KMS-11 (cell line): ENCODE measurements around the gene LIMA1.

ENCODE experiments used
- H2AFZ ChIP-seq: fragments of 200-600 bp; sonication (generic); 2 replicates; pipeline ENCODE4 v1.6.1; 2016; ENCODE audit warnings: antibody characterized with exemption, mixed run types, low read depth
- H3K27ac ChIP-seq: fragments of 200-600 bp; sonication (generic); 2 replicates; pipeline ENCODE4 v1.6.1; 2016; ENCODE audit warnings: mild to moderate bottlenecking, mixed run types
- H3K27me3 ChIP-seq: fragments of 200-600 bp; sonication (generic); 2 replicates; pipeline ENCODE4 v1.6.1; 2017; ENCODE audit warnings: mild to moderate bottlenecking, low read depth, mixed run types, moderate library complexity; ENCODE audit not compliant: insufficient read depth
- H3K36me3 ChIP-seq: fragments of 200-600 bp; sonication (generic); 2 replicates; pipeline ENCODE4 v1.6.1; 2017; ENCODE audit warnings: mild to moderate bottlenecking, mixed run types; ENCODE audit not compliant: insufficient read depth
- H3K4me1 ChIP-seq: fragments of 200-600 bp; sonication (generic); 2 replicates; pipeline ENCODE4 v1.6.1; 2016; ENCODE audit warnings: mild to moderate bottlenecking, low read depth, mixed run types; ENCODE audit not compliant: poor library complexity, severe bottlenecking
- H3K4me2 ChIP-seq: fragments of 200-600 bp; sonication (generic); 2 replicates; pipeline ENCODE4 v1.7.0; 2016; ENCODE audit warnings: mild to moderate bottlenecking, mixed run types
- H3K4me3 ChIP-seq: fragments of 200-600 bp; sonication (generic); IDR thresholded peaks from 2 replicates; pipeline ENCODE4 v1.6.1; 2017; ENCODE audit warnings: low read depth, low read length, mixed read lengths; ENCODE audit not compliant: insufficient read depth
- H3K79me2 ChIP-seq: fragments of 200-600 bp; sonication (generic); 2 replicates; pipeline ENCODE4 v1.6.1; 2016; ENCODE audit warnings: low read depth, mixed run types; ENCODE audit not compliant: insufficient read depth
- H3K9ac ChIP-seq: fragments of 200-600 bp; sonication (generic); 2 replicates; pipeline ENCODE4 v1.6.1; 2016; ENCODE audit warnings: mild to moderate bottlenecking, mixed run types
- H4K20me1 ChIP-seq: fragments of 200-600 bp; sonication (generic); 2 replicates; pipeline ENCODE4 v1.6.1; 2016; ENCODE audit warnings: mild to moderate bottlenecking, mixed run types; ENCODE audit not compliant: insufficient read depth
- CTCF ChIP-seq: fragments of 200-600 bp; sonication (generic); conservative IDR thresholded peaks from 2 replicates; pipeline ENCODE4 v1.6.1; 2017; ENCODE audit warnings: low read depth, mild to moderate bottlenecking, antibody characterized with exemption, low read length, moderate library complexity, mixed read lengths

The LIMA1 gene

DNA sequence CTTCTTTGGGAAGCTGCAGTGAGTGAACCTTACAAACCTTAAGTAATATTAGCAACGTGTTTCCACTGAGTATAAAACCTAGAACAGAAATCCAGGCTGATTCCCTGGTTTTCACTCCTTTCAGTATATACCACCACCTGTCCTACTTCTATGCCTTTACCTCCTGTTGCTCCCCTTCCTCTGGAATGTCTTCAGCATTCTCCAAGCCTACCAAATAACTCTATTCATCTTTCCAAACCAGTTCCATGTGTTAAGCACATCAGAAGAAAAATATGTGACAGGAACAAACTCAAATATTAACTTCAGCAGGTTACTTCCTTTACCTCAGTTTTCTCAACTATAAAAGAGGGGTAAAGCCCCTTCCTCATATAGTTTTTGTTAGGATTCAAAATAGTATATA is 39.8 kb downstream of the LIMA1 start:
- H2AFZ ChIP-seq = no peak overlapping the region
- no peak for TF ChIP-seq CTCF
- no peaks in the 10 kb centered on the region for H3K36me3 ChIP-seq
- no peak overlapping the region for H3K4me3 ChIP-seq
- H3K27ac ChIP-seq = no peak overlapping the region
- H3K4me2 ChIP-seq = no peak overlapping the region
- no peak overlapping the region for H3K9ac ChIP-seq
- no peaks in the 10 kb centered on the region for H3K27me3 ChIP-seq
- no peaks in the 10 kb centered on the region for H3K79me2 ChIP-seq
- H3K4me1 ChIP-seq = no peaks in the 10 kb centered on the region
- no peaks in the 10 kb centered on the region for H4K20me1 ChIP-seq

GRCh38 chr12:50242751-50243191 is 40.5 kb downstream of the LIMA1 start:
- Histone ChIP-seq H3K4me3 (no peak overlapping the region), H3K36me3 (no peaks in the 10 kb centered on the region), H3K27ac (no peak overlapping the region), H3K79me2 (no peaks in the 10 kb centered on the region), H3K4me1 (no peaks in the 10 kb centered on the region), H4K20me1 (no peaks in the 10 kb centered on the region), H2AFZ (no peak overlapping the region), H3K27me3 (no peaks in the 10 kb centered on the region), H3K4me2 (no peak overlapping the region), H3K9ac (no peak overlapping the region)
- no peak for TF ChIP-seq CTCF

- Histone ChIP-seq H3K4me1 (no peaks in the 10 kb centered on the region), H4K20me1 (no peaks in the 10 kb centered on the region), H3K4me3 (no peak overlapping the region), H3K4me2 (no peak overlapping the region), H3K36me3 (no peaks in the 10 kb centered on the region), H3K27me3 (no peaks in the 10 kb centered on the region), H3K9ac (no peak overlapping the region), H3K79me2 (no peaks in the 10 kb centered on the region), H3K27ac (no peak overlapping the region), H2AFZ (no peak overlapping the region)
- TF ChIP-seq CTCF = no peak
Measured at GRCh38 chr12:50241178-50241577, 42.1 kb downstream of the LIMA1 start.

DNA sequence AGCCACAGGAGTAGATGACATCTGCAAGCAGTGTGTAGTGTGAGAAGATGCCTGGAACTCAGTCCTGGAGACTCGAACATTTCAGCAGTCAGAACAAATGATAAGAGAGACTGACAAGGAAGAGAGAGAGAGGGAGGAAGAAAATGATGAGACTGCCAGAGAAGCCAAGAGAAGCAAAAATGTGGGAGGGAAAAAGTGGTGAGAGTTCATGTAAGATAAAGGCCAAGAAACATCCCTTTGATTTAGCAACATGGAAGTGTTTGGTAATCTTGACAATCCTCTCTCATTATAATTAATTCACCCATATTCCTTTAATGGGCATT is 42.6 kb downstream of the LIMA1 start:
- H3K4me2 ChIP-seq = no peak overlapping the region
- H3K79me2 ChIP-seq = no peaks in the 10 kb centered on the region
- no peak overlapping the region for H2AFZ ChIP-seq
- no peaks in the 10 kb centered on the region for H3K4me1 ChIP-seq
- H3K27me3 ChIP-seq = no peaks in the 10 kb centered on the region
- no peak overlapping the region for H3K9ac ChIP-seq
- H3K36me3 ChIP-seq = no peaks in the 10 kb centered on the region
- H4K20me1 ChIP-seq = no peaks in the 10 kb centered on the region
- no peak overlapping the region for H3K4me3 ChIP-seq
- H3K27ac ChIP-seq = no peak overlapping the region
- no peak for TF ChIP-seq CTCF
